Inferior parietal cortex (tissue), 1 donor: ENCODE data around the gene FCN2.

Source experiments
- DNase-seq: peaks from one replicate; pipeline ENCODE4 v3.0.0-alpha.2; 2016; ENCODE audit errors: extremely low spot score

The FCN2 gene

GRCh38 chr9:134932606-134933005, 52.0 kb downstream of the FCN2 start:
- DNase-seq = no peak

GRCh38 chr9:134933076-134933659, 52.6 kb downstream of the FCN2 start:
- no peak for DNase-seq

- DNase-seq = no peak
Measured at GRCh38 chr9:134935056-134935640, 54.5 kb downstream of the FCN2 start.

- DNase-seq = no peak
Measured at GRCh38 chr9:134935701-134936345, 55.2 kb downstream of the FCN2 start.

- no peak for DNase-seq
Measured at GRCh38 chr9:134936346-134937163, 55.9 kb downstream of the FCN2 start.
